ENCODE data around the gene ZNF211.

DNA sequence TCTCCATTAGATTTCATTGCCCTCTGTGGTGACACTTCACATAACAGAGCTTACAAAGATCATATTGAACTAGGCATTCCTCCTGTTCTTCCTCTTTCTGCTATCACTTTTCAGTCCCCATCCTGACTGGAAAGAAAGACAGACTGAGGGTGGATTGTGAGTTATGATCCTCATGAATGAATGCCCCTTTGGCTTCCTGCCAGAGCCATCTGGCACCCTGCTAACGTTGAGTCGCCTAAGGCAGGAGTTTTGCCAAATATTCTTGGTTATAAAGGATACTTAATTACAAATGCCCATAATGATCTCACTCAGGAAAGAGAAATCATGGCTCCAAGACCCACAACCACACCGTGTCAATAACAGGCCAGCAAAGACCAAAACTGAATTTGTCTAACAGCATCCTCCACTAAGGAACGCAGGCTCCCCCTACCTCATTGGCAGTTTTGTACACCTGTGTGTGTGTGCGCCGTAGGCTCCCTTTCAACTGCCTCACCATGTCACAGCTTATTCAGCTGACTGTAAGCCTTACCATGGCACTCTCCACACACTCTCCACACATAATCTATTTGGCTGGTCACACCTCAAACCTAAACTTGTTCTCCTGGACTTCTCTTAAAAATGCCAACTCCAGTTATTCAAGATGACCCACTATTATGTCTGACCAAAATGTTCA is 15.5 kb downstream of the ZNF211 start:
- TF ChIP-seq, protein P1, sequence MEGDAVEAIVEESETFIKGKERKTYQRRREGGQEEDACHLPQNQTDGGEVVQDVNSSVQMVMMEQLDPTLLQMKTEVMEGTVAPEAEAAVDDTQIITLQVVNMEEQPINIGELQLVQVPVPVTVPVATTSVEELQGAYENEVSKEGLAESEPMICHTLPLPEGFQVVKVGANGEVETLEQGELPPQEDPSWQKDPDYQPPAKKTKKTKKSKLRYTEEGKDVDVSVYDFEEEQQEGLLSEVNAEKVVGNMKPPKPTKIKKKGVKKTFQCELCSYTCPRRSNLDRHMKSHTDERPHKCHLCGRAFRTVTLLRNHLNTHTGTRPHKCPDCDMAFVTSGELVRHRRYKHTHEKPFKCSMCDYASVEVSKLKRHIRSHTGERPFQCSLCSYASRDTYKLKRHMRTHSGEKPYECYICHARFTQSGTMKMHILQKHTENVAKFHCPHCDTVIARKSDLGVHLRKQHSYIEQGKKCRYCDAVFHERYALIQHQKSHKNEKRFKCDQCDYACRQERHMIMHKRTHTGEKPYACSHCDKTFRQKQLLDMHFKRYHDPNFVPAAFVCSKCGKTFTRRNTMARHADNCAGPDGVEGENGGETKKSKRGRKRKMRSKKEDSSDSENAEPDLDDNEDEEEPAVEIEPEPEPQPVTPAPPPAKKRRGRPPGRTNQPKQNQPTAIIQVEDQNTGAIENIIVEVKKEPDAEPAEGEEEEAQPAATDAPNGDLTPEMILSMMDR (conservative IDR thresholded peaks at IDR 0.05; ENCODE audit: low read length), result no peak
- TF ChIP-seq EZH2phosphoT487 (IDR thresholded peaks at IDR 0.05; ENCODE audit: borderline replicate concordance, low read depth, low read length), result no peak

Data from OCI-LY7 (cell line).